SK-N-DZ (cell line): ENCODE results near the gene IL1R1.
A peak's percentile ranks its signal among the peaks of the same experiment; 100 is the strongest.

Experiments
- DNase-seq: peaks from one replicate; pipeline ENCODE4 v3.0.0-alpha.2; 2015; ENCODE audit warnings: low spot score

Gene IL1R1

GRCh38 chr2:102204638-102205037 lies 62.1 kb downstream of the IL1R1 start:
- DNase-seq = no peak

GRCh38 chr2:102206666-102207341 lies 64.3 kb downstream of the IL1R1 start:
- no peak for DNase-seq

GRCh38 chr2:102208774-102209173 lies 66.2 kb downstream of the IL1R1 start:
- no peak for DNase-seq

- DNase-seq = no peak
Observed at GRCh38 chr2:102209474-102209873, 66.9 kb downstream of the IL1R1 start.

GRCh38 chr2:102217032-102217431 lies 74.5 kb downstream of the IL1R1 start:
- DNase-seq = no peak

GRCh38 chr2:102224824-102225739 lies 82.5 kb downstream of the IL1R1 start:
- no peak for DNase-seq

GRCh38 chr2:102226171-102226570 lies 83.6 kb downstream of the IL1R1 start:
- no peak for DNase-seq

GRCh38 chr2:102226612-102227391 lies 84.3 kb downstream of the IL1R1 start:
- DNase-seq = peak; percentile 27

- no peak for DNase-seq
Observed at GRCh38 chr2:102229141-102229769, 86.7 kb downstream of the IL1R1 start.
